HepG2 (cell line): ENCODE measurements around the gene FAM43B.

Source experiments
- BRCA1 ChIP-seq: sonication (generic); formaldehyde crosslinking; IDR thresholded peaks from 2 replicates; pipeline ENCODE4 v1.4.0; 2020; ENCODE audit warnings: missing genetic modification reagents
- IRF2 ChIP-seq: IDR thresholded peaks from 2 replicates; pipeline ENCODE4 v1.6.1; 2018; ENCODE audit warnings: missing genetic modification reagents, missing compliant biosample characterization
- RAD51 ChIP-seq: fragments of 450-650 bp; IDR thresholded peaks from 2 replicates; pipeline ENCODE4 v1.6.1; 2016; ENCODE audit warnings: borderline replicate concordance
- ZNF275 ChIP-seq: sonication (generic); formaldehyde crosslinking; IDR thresholded peaks from 2 replicates; pipeline ENCODE4 v1.8.0; 2022; ENCODE audit warnings: missing genetic modification reagents, mild to moderate bottlenecking, inconsistent platforms, borderline replicate concordance
- ZNF567 ChIP-seq: sonication (generic); formaldehyde crosslinking; IDR thresholded peaks from 2 replicates; pipeline ENCODE4 v1.8.1; 2023; ENCODE audit warnings: mild to moderate bottlenecking, missing genetic modification reagents, borderline replicate concordance
- TF ChIP-seq, protein P1 (sequence below): IDR thresholded peaks from 2 replicates; pipeline ENCODE4 v1.6.1; 2012; ENCODE audit warnings: inconsistent platforms

DNA sequence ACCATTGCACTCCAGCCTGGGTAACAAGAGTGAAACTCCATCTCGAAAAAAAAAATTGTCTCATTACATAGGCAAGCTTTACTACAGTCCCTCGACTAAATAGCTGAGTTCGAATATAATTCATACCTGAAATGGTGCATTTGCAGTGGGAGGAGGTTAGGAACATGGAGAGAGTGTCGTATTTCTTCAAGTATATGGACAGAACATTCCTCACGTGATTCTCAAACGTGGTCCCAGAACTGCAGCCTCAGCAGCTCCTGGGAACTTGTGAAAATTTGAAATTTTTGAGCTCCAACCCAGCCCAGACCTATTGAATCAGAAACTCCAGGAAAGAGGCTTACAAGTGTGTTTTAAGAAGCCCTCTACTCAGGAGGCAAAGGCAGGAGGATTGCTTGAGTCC lies 43.7 kb downstream of the FAM43B start:
- TF ChIP-seq, protein P1, sequence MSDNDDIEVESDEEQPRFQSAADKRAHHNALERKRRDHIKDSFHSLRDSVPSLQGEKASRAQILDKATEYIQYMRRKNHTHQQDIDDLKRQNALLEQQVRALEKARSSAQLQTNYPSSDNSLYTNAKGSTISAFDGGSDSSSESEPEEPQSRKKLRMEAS, result no peak
- TF ChIP-seq RAD51 (no peak), BRCA1 (no peak), ZNF567 (CRISPR knock-in tag) (no peak), ZNF275 (CRISPR knock-in tag) (no peak), IRF2 (CRISPR knock-in tag) (no peak)
